GM12874 (cell line): ENCODE measurements around the gene ZBTB7C.

Experiments used
- CTCF ChIP-seq: IDR thresholded peaks from 2 replicates; pipeline ENCODE4 v1.5.1; 2011; ENCODE audit warnings: low read depth, mild to moderate bottlenecking, control low read depth, low read length, moderate library complexity; ENCODE audit not compliant: insufficient read depth

ZBTB7C gene

DNA sequence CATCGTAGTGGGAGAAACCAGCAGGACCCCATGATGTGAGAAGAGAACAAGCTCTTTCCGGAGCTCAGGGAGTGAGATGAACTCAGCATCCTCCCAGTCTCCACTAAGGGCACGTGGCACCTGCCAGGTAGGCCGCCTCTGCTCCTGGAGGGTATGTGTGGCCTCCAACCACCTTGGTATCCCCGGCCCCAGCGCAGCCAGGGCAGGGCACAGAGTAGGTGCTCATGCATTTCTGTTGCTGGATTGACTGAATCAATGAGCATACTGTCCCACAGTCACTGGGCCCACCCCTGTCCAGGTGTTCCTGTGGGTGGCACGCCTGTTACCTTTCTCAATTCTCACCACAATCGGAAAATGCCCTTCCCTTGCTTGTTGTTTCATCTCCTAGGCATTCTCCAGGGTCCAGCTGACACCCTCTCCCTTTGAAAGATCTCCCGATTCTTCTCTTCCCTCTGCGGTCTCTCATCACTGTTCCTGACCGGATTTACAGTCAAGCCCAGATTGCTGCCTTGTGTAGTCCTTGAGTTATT lies 340.2 kb downstream of the ZBTB7C start:
- no peak for TF ChIP-seq CTCF

- no peak for TF ChIP-seq CTCF
These were observed 342.9 kb downstream of the ZBTB7C start for GRCh38 chr18:48066225-48066652.

DNA sequence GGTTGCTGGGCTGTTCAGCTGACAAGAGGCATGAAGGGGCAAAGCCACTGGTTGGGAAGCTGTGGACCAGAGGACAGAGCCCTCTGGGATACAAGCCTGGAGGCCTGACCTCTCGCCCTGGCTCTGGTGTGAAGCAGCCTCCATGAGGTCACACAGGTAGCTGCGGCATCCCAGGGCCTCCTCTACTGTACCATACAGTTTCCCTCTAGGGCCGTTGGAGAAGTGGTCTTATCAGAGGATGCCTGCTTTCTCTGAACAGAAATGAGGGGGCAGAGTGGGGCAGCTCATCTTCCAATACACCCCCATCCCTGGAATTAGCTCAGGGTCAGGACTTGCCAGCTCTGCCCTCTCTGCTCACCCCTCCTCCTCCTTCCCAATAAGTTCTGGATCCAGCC lies 343.6 kb downstream of the ZBTB7C start:
- TF ChIP-seq CTCF, result no peak

GRCh38 chr18:48064978-48065600 lies 344.1 kb downstream of the ZBTB7C start:
- no peak for TF ChIP-seq CTCF

DNA sequence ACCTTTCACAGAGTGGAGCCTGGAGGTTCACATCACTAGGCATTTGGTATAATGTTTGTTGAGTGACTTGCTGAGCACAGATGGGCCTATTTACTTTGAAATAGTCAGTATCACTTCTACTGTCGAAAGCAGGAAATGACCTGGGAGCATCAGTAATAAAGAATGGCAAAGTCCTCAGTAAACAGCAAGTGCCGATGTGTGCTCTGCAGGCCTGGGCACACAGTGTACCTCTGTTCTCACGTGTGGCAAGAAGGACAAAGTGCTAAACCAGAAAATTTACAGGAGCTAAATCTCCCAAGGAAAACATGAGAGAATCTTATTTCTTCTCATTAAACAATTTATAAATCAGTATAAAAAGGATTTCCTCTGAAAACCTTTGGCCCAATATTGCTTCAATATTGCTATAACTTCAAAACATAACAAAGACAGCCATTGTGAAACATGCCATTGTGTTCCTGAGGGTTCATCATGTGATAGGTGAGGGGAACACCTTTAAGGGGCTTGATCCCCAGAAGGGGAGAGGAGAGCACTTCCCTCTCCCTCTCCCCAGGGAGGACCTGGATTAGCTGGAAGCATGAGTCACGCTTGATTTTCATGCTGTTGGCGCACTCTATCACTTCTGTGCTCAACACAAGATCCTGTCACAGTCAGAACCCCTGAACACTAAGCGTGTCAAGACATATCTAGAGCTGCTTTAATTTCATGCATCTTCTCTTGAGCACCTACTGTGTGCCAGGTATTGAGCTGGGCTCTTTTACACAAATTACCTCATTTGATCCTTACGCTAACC lies 347.2 kb downstream of the ZBTB7C start:
- no peak for TF ChIP-seq CTCF

DNA sequence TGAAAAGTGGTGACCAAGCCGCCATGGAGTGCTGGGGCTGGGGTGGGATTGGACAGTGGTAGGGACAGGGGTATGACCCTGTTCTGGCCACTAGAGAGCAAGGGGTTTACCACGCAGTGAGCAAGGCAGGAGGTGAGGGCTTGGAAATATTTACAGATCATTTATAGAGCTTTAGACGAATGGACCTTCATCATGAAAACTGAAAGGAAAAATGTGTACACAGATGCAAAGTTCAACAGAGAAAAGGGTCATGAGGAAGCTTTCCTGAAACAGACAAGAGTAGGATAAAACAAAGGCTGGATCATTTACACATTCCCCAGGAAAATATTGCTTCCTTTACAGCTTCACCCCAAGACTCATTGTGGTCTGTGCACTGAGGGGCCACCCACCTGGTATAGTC lies 348.2 kb downstream of the ZBTB7C start:
- no peak for TF ChIP-seq CTCF

- TF ChIP-seq CTCF, result no peak
These were observed 348.8 kb downstream of the ZBTB7C start for GRCh38 chr18:48060346-48060745.
